ENCODE data around the gene S100G. TPM values are rescaled to one million over a fixed set of nuclear protein-coding genes. Genes with fewer than 3 reads are reported as not detected.

S100G gene
- total and polyA plus RNA-seq, 8 donors = not detected

- intact Hi-C loops (cut with DNase I; ENCODE audit: low total_unique reads) = no loop called here
- TF ChIP-seq POLR2AphosphoS5 (IDR thresholded peaks at IDR 0.05) (no peak), EP300 (IDR thresholded peaks at IDR 0.05) (no peak), CTCF (IDR thresholded peaks at IDR 0.05) (no peak), POLR2A (IDR thresholded peaks at IDR 0.05) (no peak)
- no peaks in the 10 kb centered on the region for H3K9me3 ChIP-seq
- no peak for DNase-seq
- no peaks in the 10 kb centered on the region for H3K27me3 ChIP-seq
- no peak overlapping the region for H3K4me3 ChIP-seq
- no peaks in the 10 kb centered on the region for H3K4me1 ChIP-seq
- H3K27ac ChIP-seq = no peak overlapping the region
- 88 to 97% (median 94%) methylated on average over 3 of the region's 3 CpGs for WGBS, 5 donors
- peaks cover 0 to 80% (median 53%) of the 10 kb centered on the region in 4 donors for H3K36me3 ChIP-seq
Measured at GRCh38 chrX:16687514-16687913, 37.6 kb downstream of the S100G start.

DNA sequence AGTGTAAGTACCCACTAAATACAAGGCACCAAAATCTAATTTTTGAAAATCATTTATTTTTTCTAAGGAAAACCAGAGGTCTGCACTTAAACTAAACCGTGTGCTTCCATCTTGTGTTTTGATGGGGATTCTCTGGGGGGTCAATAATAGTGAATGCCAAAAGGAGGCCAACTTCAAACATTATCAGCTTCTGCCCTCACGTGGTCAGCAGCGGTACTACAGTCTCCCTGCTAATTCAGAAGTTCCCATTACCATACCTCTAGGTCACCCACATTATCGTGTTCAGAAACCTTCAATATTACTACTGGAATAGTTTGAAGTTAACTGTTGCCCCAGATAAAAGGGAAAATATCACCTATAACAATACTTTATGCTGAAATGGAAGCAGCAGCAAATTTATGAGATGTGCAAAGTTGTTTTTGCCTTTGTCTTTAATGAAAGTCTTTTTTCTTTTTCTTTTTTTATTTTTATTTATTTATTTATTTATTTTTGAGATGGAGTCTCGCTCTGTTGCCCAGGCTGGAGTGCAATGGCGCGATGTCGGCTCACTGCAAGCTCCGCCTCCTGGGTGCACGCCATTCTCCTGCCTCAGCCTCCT lies 45.2 kb downstream of the S100G start:
- H3K4me1 ChIP-seq = no peaks in the 10 kb centered on the region
- peak; percentile 72 to 78 for DNase-seq
- 25 to 57% (median 51%) methylated on average over 5 to 10 of the region's 10 CpGs for WGBS, 5 donors

GRCh38 chrX:16696956-16697355 lies 47.0 kb downstream of the S100G start:
- no peak overlapping the region for H3K27ac ChIP-seq
- 59 to 74% (median 68%) methylated on average over 3 of the region's 3 CpGs for WGBS, 5 donors
- peaks cover 0 to 41% (median 33%) of the 10 kb centered on the region in 4 donors for H3K36me3 ChIP-seq
- H3K27me3 ChIP-seq = peaks cover 0 to 4% (median 0%) of the 10 kb centered on the region in 3 donors
- TF ChIP-seq CTCF (IDR thresholded peaks at IDR 0.05) (no peak), EP300 (IDR thresholded peaks at IDR 0.05) (no peak), POLR2A (IDR thresholded peaks at IDR 0.05) (no peak), POLR2AphosphoS5 (IDR thresholded peaks at IDR 0.05) (no peak)
- no peaks in the 10 kb centered on the region for H3K9me3 ChIP-seq
- DNase-seq = no peak
- no peak overlapping the region for H3K4me3 ChIP-seq
- intact Hi-C loops (cut with DNase I; ENCODE audit: low total_unique reads) = no loop called here
- H3K4me1 ChIP-seq = no peaks in the 10 kb centered on the region

More for the DNA sequence above, 45.2 kb downstream of the S100G start:
- intact Hi-C loops (cut with DNase I; ENCODE audit: low total_unique reads) = no loop called here
- peaks cover 0 to 58% (median 50%) of the 10 kb centered on the region in 4 donors for H3K36me3 ChIP-seq
- H3K9me3 ChIP-seq = no peaks in the 10 kb centered on the region
- no peak overlapping the region for H3K27ac ChIP-seq
- H3K27me3 ChIP-seq = peaks cover 0 to 4% (median 0%) of the 10 kb centered on the region in 3 donors
- TF ChIP-seq POLR2A (IDR thresholded peaks at IDR 0.05) = no peak
- peak in 5 of 7 experiments; percentile 24 to 96 (median 87) for TF ChIP-seq CTCF (IDR thresholded peaks at IDR 0.05)
- H3K4me3 ChIP-seq = no peak overlapping the region

- no peak for DNase-seq
- H3K4me1 ChIP-seq = no peaks in the 10 kb centered on the region
- TF ChIP-seq POLR2A (IDR thresholded peaks at IDR 0.05) (no peak), CTCF (IDR thresholded peaks at IDR 0.05) (no peak)
- H3K36me3 ChIP-seq = peaks cover 0 to 19% (median 15%) of the 10 kb centered on the region in 4 donors
- no peak overlapping the region for H3K4me3 ChIP-seq
- no peak overlapping the region for H3K27ac ChIP-seq
- intact Hi-C loops (cut with DNase I; ENCODE audit: low total_unique reads) = no loop called here
- H3K9me3 ChIP-seq = no peaks in the 10 kb centered on the region
- H3K27me3 ChIP-seq = peaks cover 0 to 4% (median 0%) of the 10 kb centered on the region in 3 donors
- 74 to 87% (median 85%) methylated on average over 6 of the region's 6 CpGs for WGBS, 5 donors
Measured at GRCh38 chrX:16699389-16699788, 49.4 kb downstream of the S100G start.

All from stomach (tissue), 9 donors.